Epithelial cell of esophagus (primary cell): ENCODE measurements around the gene NHERF1.

Experiments used
- DNase-seq: peaks from one replicate; pipeline ENCODE4 v3.0.0; 2010; ENCODE audit warnings: low read depth
- H3K4me3 ChIP-seq: 2 replicates; pipeline ENCODE4 v1.5.1; 2011; ENCODE audit warnings: mild to moderate bottlenecking, low read length, control low read depth
- CTCF ChIP-seq: IDR thresholded peaks from 2 replicates; pipeline ENCODE4 v1.5.1; 2011; ENCODE audit warnings: low read depth, mild to moderate bottlenecking, low read length, control low read depth, inconsistent platforms; ENCODE audit not compliant: insufficient read depth; ENCODE audit errors: missing control alignments

Gene NHERF1

GRCh38 chr17:74755533-74755932 is 7.1 kb downstream of the NHERF1 start:
- DNase-seq, result no peak
- no peak overlapping the region for H3K4me3 ChIP-seq
- no peak for TF ChIP-seq CTCF

GRCh38 chr17:74756891-74757290 is 8.5 kb downstream of the NHERF1 start:
- no peak for TF ChIP-seq CTCF
- no peak overlapping the region for H3K4me3 ChIP-seq
- no peak for DNase-seq

GRCh38 chr17:74757502-74757901 is 9.1 kb downstream of the NHERF1 start:
- peak overlapping the region; percentile 30 for H3K4me3 ChIP-seq
- peak; percentile 63 for DNase-seq
- no peak for TF ChIP-seq CTCF

GRCh38 chr17:74757931-74758847 is 9.8 kb downstream of the NHERF1 start:
- DNase-seq, result peak; percentile 62
- H3K4me3 ChIP-seq, result peak overlapping the region; percentile 30
- no peak for TF ChIP-seq CTCF

- peak; percentile 82 for DNase-seq
- peak; percentile 26 for TF ChIP-seq CTCF
- no peak overlapping the region for H3K4me3 ChIP-seq
These were observed 10.4 kb downstream of the NHERF1 start for GRCh38 chr17:74758848-74759168.

GRCh38 chr17:74759243-74759801 is 10.9 kb downstream of the NHERF1 start:
- no peak overlapping the region for H3K4me3 ChIP-seq
- DNase-seq, result no peak
- TF ChIP-seq CTCF, result no peak
